CD14-positive monocyte (primary cell): ENCODE data around the gene SZT2. TPM values are rescaled to one million over a fixed set of nuclear protein-coding genes. Genes with fewer than 3 reads are reported as not detected.
A peak's percentile ranks its signal among the peaks of the same experiment; 100 is the strongest.

ENCODE experiments used
- DNase-seq, 3 donors: peaks; one replicate each; pipeline ENCODE4 v3.0.0-alpha.2; 2011 to 2022
- H2AFZ ChIP-seq: 2 replicates; pipeline ENCODE4 v1.6.0; 2012; ENCODE audit warnings: mild to moderate bottlenecking, low read depth, low read length, inconsistent platforms; ENCODE audit not compliant: insufficient read depth, poor library complexity, severe bottlenecking
- H3K27ac ChIP-seq, 2 donors: 1 replicate in 1 of 2; 2 replicates in 1 of 2; pipeline ENCODE4 v1.5.1; 2012 to 2013; ENCODE audit warnings: low read length in 2 of 2, control low read depth in 1 of 2, inconsistent platforms in 1 of 2, low read depth in 1 of 2, mild to moderate bottlenecking in 1 of 2
- H3K27me3 ChIP-seq, 2 donors: one replicate each; pipeline versions ENCODE4 v1.6.0 to v1.6.1; 2011 to 2013; ENCODE audit warnings: low read length in 2 of 2; ENCODE audit not compliant: control insufficient read depth in 2 of 2, insufficient read depth in 2 of 2
- H3K36me3 ChIP-seq, 2 donors: replicated peaks in 1 of 2; 1 replicate in 1 of 2; 2 replicates in 1 of 2; pipeline versions ENCODE4 v1.5.1 to v1.6.1; 2012 to 2013; ENCODE audit warnings: low read length in 2 of 2, control low read depth in 1 of 2, inconsistent platforms in 1 of 2, mild to moderate bottlenecking in 1 of 2; ENCODE audit not compliant: insufficient read depth in 2 of 2, control insufficient read depth in 1 of 2
- H3K4me1 ChIP-seq, 2 donors: 1 replicate in 1 of 2; 2 replicates in 1 of 2; pipeline versions ENCODE4 v1.5.1 to v1.6.1; 2012 to 2013; ENCODE audit warnings: low read length in 2 of 2, control low read depth in 1 of 2, inconsistent platforms in 1 of 2, mild to moderate bottlenecking in 1 of 2, moderate library complexity in 1 of 2; ENCODE audit not compliant: insufficient read depth in 2 of 2, control insufficient read depth in 1 of 2
- H3K4me2 ChIP-seq: replicated peaks from 2 replicates; pipeline ENCODE3; 2012; ENCODE audit warnings: low read length, moderate library complexity, mild to moderate bottlenecking; ENCODE audit not compliant: poor library complexity, severe bottlenecking; ENCODE audit errors: extremely low read depth
- H3K4me3 ChIP-seq, 3 experiments: fragments of 200-600 bp in 1 of 3; sonication (generic) in 1 of 3; replicated peaks in 1 of 3; 1 replicate in 2 of 3; 2 replicates in 1 of 3; pipeline ENCODE4 v1.5.1; 2011 to 2013; ENCODE audit warnings: low read length in 3 of 3, mild to moderate bottlenecking in 3 of 3, control low read depth in 2 of 3, low read depth in 2 of 3, inconsistent platforms in 1 of 3, moderate library complexity in 1 of 3
- H3K79me2 ChIP-seq: 2 replicates; pipeline ENCODE4 v1.6.0; 2012; ENCODE audit warnings: mild to moderate bottlenecking, control low read depth, inconsistent platforms, low read length, moderate library complexity; ENCODE audit not compliant: insufficient read depth
- H3K9ac ChIP-seq: 2 replicates; pipeline ENCODE4 v1.6.0; 2017; ENCODE audit warnings: low read length, mild to moderate bottlenecking; ENCODE audit not compliant: insufficient read depth, poor library complexity, severe bottlenecking
- H3K9me3 ChIP-seq, 2 donors: replicated peaks in 1 of 2; 1 replicate in 1 of 2; 2 replicates in 1 of 2; pipeline versions ENCODE4 v1.5.1 to v1.6.1; 2012 to 2013; ENCODE audit warnings: low read length in 2 of 2, control low read depth in 1 of 2; ENCODE audit not compliant: control insufficient read depth in 1 of 2, insufficient read depth in 1 of 2
- H4K20me1 ChIP-seq: 2 replicates; pipeline ENCODE4 v1.6.0; 2012; ENCODE audit warnings: mild to moderate bottlenecking, low read length, control low read depth, moderate library complexity; ENCODE audit not compliant: insufficient read depth
- H3K27ac Mint-ChIP-seq, 7 donors: one replicate each; pipeline ENCODE4 v1.8.0; 2020; ENCODE audit warnings: mild to moderate bottlenecking in 7 of 7, mixed read lengths in 7 of 7, moderate library complexity in 6 of 7, inconsistent platforms in 2 of 7
- H3K27me3 Mint-ChIP-seq, 3 donors: one replicate each; pipeline ENCODE4 v1.8.0; 2021 to 2022; ENCODE audit warnings: low read depth in 3 of 3, mild to moderate bottlenecking in 3 of 3, mixed read lengths in 3 of 3, moderate library complexity in 3 of 3, inconsistent platforms in 1 of 3
- H3K36me3 Mint-ChIP-seq, 2 donors: one replicate each; pipeline ENCODE4 v1.8.0; 2020; ENCODE audit warnings: mixed read lengths in 2 of 2, inconsistent platforms in 1 of 2, mild to moderate bottlenecking in 1 of 2
- H3K4me1 Mint-ChIP-seq: one replicate; pipeline ENCODE4 v1.8.0; 2020; ENCODE audit warnings: mild to moderate bottlenecking, mixed read lengths
- H3K4me3 Mint-ChIP-seq, 2 donors: one replicate each; pipeline ENCODE4 v1.8.0; 2020; ENCODE audit warnings: mild to moderate bottlenecking in 2 of 2, mixed read lengths in 2 of 2, moderate library complexity in 1 of 2
- H3K9me3 Mint-ChIP-seq, 7 donors: one replicate each; pipeline ENCODE4 v1.8.0; 2020 to 2022; ENCODE audit warnings: mixed read lengths in 7 of 7, mild to moderate bottlenecking in 6 of 7, moderate library complexity in 6 of 7, inconsistent platforms in 2 of 7
- WGBS: methylation state at CpG from one replicate; pipeline ENCODE4 v1.1.5; 2013; ENCODE audit warnings: missing lambda C conversion rate; ENCODE audit not compliant: insufficient coverage; 5-methylcytosine and 5-hydroxymethylcytosine counted together
- intact Hi-C, 2 donors: fragments of 100-400 bp; cut with micrococcal nuclease; formaldehyde crosslinking; loops; one replicate each; pipeline versions ENCODE4 v1.15.0 to v1.15.1; 2023
- polyA plus RNA-seq, 3 donors: library from polyadenylated mRNA; depleted of rRNA in 1 of 3; unstranded in 2 of 3; stranded (reverse) in 1 of 3; fragments of 300-500 nt in 2 of 3; fragments of >200 nt in 1 of 3; fragmentation: Illumina TruSeq in 2 of 3; gene quantifications; 1 replicate in 2 of 3; 2 replicates in 1 of 3; pipeline ENCODE4 v1.2.3, GENCODE V29; 2012 to 2021
- TF ChIP-seq, protein P1 (sequence below): fragments of 200-600 bp; IDR thresholded peaks from one replicate; pipeline ENCODE4 v1.8.0; 2022; ENCODE audit warnings: antibody characterized with exemption, mild to moderate bottlenecking

Gene SZT2
- polyA plus RNA-seq, 3 donors: 2.4 to 29.9 (median 2.6) TPM

GRCh38 chr1:43358746-43359693 lies 30.7 kb upstream of the SZT2 start, which contains the start of gene CDC20:
TSS of gene CDC20 (plus strand) at chr1:43358981. CDS start at chr1:43359216, 235 bp downstream.
- peak within 1 kb of the TSS; percentile 93 for H3K4me2 ChIP-seq
- no peaks in the 10 kb centered on the region for H3K27me3 ChIP-seq
- peaks cover 42% of the 10 kb centered on the region for H4K20me1 ChIP-seq
- H3K4me1 ChIP-seq: peaks cover 49 to 62% of the 10 kb centered on the region in 2 donors
- H3K9me3 Mint-ChIP-seq: peaks cover 0 to 1% (median 0%) of the 10 kb centered on the region in 7 donors
- TF ChIP-seq, protein P1, sequence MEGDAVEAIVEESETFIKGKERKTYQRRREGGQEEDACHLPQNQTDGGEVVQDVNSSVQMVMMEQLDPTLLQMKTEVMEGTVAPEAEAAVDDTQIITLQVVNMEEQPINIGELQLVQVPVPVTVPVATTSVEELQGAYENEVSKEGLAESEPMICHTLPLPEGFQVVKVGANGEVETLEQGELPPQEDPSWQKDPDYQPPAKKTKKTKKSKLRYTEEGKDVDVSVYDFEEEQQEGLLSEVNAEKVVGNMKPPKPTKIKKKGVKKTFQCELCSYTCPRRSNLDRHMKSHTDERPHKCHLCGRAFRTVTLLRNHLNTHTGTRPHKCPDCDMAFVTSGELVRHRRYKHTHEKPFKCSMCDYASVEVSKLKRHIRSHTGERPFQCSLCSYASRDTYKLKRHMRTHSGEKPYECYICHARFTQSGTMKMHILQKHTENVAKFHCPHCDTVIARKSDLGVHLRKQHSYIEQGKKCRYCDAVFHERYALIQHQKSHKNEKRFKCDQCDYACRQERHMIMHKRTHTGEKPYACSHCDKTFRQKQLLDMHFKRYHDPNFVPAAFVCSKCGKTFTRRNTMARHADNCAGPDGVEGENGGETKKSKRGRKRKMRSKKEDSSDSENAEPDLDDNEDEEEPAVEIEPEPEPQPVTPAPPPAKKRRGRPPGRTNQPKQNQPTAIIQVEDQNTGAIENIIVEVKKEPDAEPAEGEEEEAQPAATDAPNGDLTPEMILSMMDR: no peak
- peak within 1 kb of the TSS; percentile 90 to 98 (median 93) for H3K27ac Mint-ChIP-seq
- H3K9ac ChIP-seq: peak within 1 kb of the TSS; percentile 72
- peak within 1 kb of the TSS; percentile 84 to 85 for H3K27ac ChIP-seq
- H3K36me3 ChIP-seq: peaks cover 32 to 42% of the 10 kb centered on the region in 2 donors
- peak within 1 kb of the TSS; percentile 81 to 88 (median 82) for H3K4me3 ChIP-seq
- 4% methylated on average over 56 of the region's 59 CpGs for WGBS
- peak within 1 kb of the TSS; percentile 87 to 97 for H3K4me3 Mint-ChIP-seq
- no peaks in the 10 kb centered on the region for H3K27me3 Mint-ChIP-seq
- peak within 1 kb of the TSS; percentile 93 for H2AFZ ChIP-seq
- peaks cover 58% of the 10 kb centered on the region for H3K4me1 Mint-ChIP-seq
- peaks cover 43 to 44% of the 10 kb centered on the region in 2 donors for H3K36me3 Mint-ChIP-seq
- intact Hi-C loops: loop anchor here (2.0 to 5.0 kb wide), 2 partner anchors 33 to 186 kb away; partner anchors contain the start of genes CFAP57 (in 1 of the 2) and EBNA1BP2 (in 1 of the 2)
- no peaks in the 10 kb centered on the region for H3K9me3 ChIP-seq
- H3K79me2 ChIP-seq: peaks cover 52% of the 10 kb centered on the region
- DNase-seq: peak; percentile 91 to 96 (median 91)

- Histone ChIP-seq H3K4me1 (peaks cover 53 to 69% of the 10 kb centered on the region in 2 donors), H3K9ac (peak overlapping the region; percentile 8), H3K27me3 (no peaks in the 10 kb centered on the region), H3K36me3 (peaks cover 39 to 49% of the 10 kb centered on the region in 2 donors), H3K27ac (peak overlapping the region in 1 of 2 donors; percentile 10), H3K79me2 (peaks cover 56% of the 10 kb centered on the region), H3K4me2 (peak overlapping the region; percentile 93), H2AFZ (no peak overlapping the region), H3K9me3 (no peaks in the 10 kb centered on the region), H4K20me1 (peaks cover 49% of the 10 kb centered on the region), H3K4me3 (peak overlapping the region in 1 of 3 experiments; percentile 88)
- Mint-ChIP-seq H3K27ac (peak overlapping the region in 5 of 7 donors; percentile 21 to 70 (median 51)), H3K9me3 (peaks cover 0 to 1% (median 0%) of the 10 kb centered on the region in 7 donors), H3K27me3 (no peaks in the 10 kb centered on the region), H3K36me3 (peaks cover 47 to 48% of the 10 kb centered on the region in 2 donors), H3K4me1 (peaks cover 64% of the 10 kb centered on the region), H3K4me3 (peak overlapping the region in 1 of 2 donors; percentile 87)
- WGBS: 63% methylated on average over 9 of the region's 11 CpGs
- intact Hi-C loops: loop anchor here (2.0 to 10.0 kb wide), 4 partner anchors 29 to 187 kb away; partner anchors contain the start of genes CFAP57 (in 2 of the 2), EBNA1BP2 (in 2 of the 2), MED8 (in 1 of the 2) and SZT2 (in 1 of the 2)
- no peak for DNase-seq
- TF ChIP-seq, protein P1: no peak
These were observed 30.0 kb upstream of the SZT2 start for GRCh38 chr1:43359696-43360095.
